HCT116 (cell line): Measurements from ENCODE around the gene MS4A4A. TPM values are rescaled to one million over a fixed set of nuclear protein-coding genes. Genes with fewer than 3 reads are reported as not detected.
A peak's percentile ranks its signal among the peaks of the same experiment; 100 is the strongest.

Source experiments
- ATAC-seq: fragments of 200-7000 bp; cut with Tn5 transposase; 2 replicates; pipeline ENCODE4 v1.9.1; 2020; ENCODE audit warnings: mild to moderate bottlenecking, moderate library complexity
- BruUV-seq: library from RNA; stranded (reverse); fragments of 400-500 nt; replicated peaks from 2 replicates; lab custom pipeline; 2021; lab: Mats Ljungman, UMichigan
- CTCF ChIA-PET: fragments of 300-600 bp; sonication (Branson Sonifier 250); formaldehyde crosslinking; loops from one replicate; lab custom pipeline; 2021; ENCODE audit warnings: antibody characterized with exemption; lab: Charles Lee
- POLR2A ChIA-PET: fragments of 300-600, 350-600 bp; sonication (Branson Sonifier 250); formaldehyde crosslinking; loops from one replicate; lab custom pipeline; 2021; ENCODE audit warnings: antibody characterized with exemption; lab: Charles Lee
- RAD21 ChIA-PET, 2 experiments: fragments of 300-600 bp; sonication (Branson Sonifier 250); formaldehyde crosslinking; loops; one replicate each; lab custom pipeline; 2023; ENCODE audit warnings: low total read pairs in 2 of 2; ENCODE audit not compliant: uncharacterized antibody in 2 of 2, unreplicated experiment in 2 of 2, low non-redundant PET in 1 of 2; lab: Charles Lee
- DNase-seq: peaks from one replicate; pipeline ENCODE4 v3.0.0-alpha.2; 2010; ENCODE audit warnings: low read depth, low spot score
- H2AFZ ChIP-seq: fragments of 200-600 bp; shearing (Covaris generic), sonication (generic); 2 replicates; pipeline ENCODE4 v1.6.1; 2017; ENCODE audit warnings: low read depth, mixed run types, mixed read lengths, antibody characterized with exemption, low read length; ENCODE audit not compliant: poor library complexity, severe bottlenecking
- H3K27ac ChIP-seq: 2 replicates; pipeline ENCODE4 v1.5.1; 2012; ENCODE audit warnings: low read depth, low read length
- H3K27me3 ChIP-seq: fragments of 200-600 bp; sonication (generic); 2 replicates; pipeline ENCODE4 v1.6.1; 2016; ENCODE audit warnings: mixed run types, low read length, mixed read lengths; ENCODE audit not compliant: insufficient read depth
- H3K36me3 ChIP-seq, 2 experiments: fragments of 200-500 bp in 1 of 2; fragments of 200-600 bp in 1 of 2; sonication (Bioruptor generic) in 1 of 2; sonication (generic) in 1 of 2; 2 replicates each; pipeline versions ENCODE4 v1.5.1 to v1.6.1; 2014 to 2016; ENCODE audit warnings: low read length in 2 of 2, inconsistent platforms in 1 of 2, mixed read lengths in 1 of 2, mixed run types in 1 of 2; ENCODE audit not compliant: insufficient read depth in 2 of 2, control insufficient read depth in 1 of 2
- H3K4me1 ChIP-seq, 2 experiments: fragments of 200-600 bp in 1 of 2; sonication (generic) in 1 of 2; 2 replicates each; pipeline versions ENCODE4 v1.5.1 to v1.6.1; 2012 to 2017; ENCODE audit warnings: low read length in 2 of 2, inconsistent platforms in 1 of 2, mild to moderate bottlenecking in 1 of 2, mixed read lengths in 1 of 2, mixed run types in 1 of 2, moderate library complexity in 1 of 2; ENCODE audit not compliant: insufficient read depth in 2 of 2, control insufficient read depth in 1 of 2
- H3K4me2 ChIP-seq: fragments of 200-600 bp; sonication (generic); 2 replicates; pipeline ENCODE4 v1.6.1; 2017; ENCODE audit warnings: mixed run types, low read length, mixed read lengths
- H3K4me3 ChIP-seq, 2 experiments: fragments of 200-600 bp in 1 of 2; sonication (generic) in 1 of 2; replicated peaks in 1 of 2; 2 replicates each; pipeline ENCODE4 v1.5.1; 2011 to 2016; ENCODE audit warnings: low read length in 2 of 2, control low read depth in 1 of 2, low read depth in 1 of 2, mild to moderate bottlenecking in 1 of 2, mixed read lengths in 1 of 2, mixed run types in 1 of 2
- H3K79me2 ChIP-seq: fragments of 200-600 bp; sonication (generic); 2 replicates; pipeline ENCODE4 v1.6.1; 2017; ENCODE audit warnings: mild to moderate bottlenecking, mixed run types, low read length, moderate library complexity, mixed read lengths; ENCODE audit not compliant: insufficient read depth
- H3K9ac ChIP-seq: fragments of 200-600 bp; sonication (generic); 2 replicates; pipeline ENCODE4 v1.6.1; 2016; ENCODE audit warnings: low read length, mixed read lengths
- H3K9me2 ChIP-seq: fragments of 200-600 bp; sonication (generic), shearing (Covaris generic); 2 replicates; pipeline ENCODE4 v1.6.1; 2017; ENCODE audit warnings: mixed run types, mild to moderate bottlenecking, moderate library complexity; ENCODE audit not compliant: insufficient read depth
- H3K9me3 ChIP-seq, 2 experiments: fragments of 200-500 bp in 1 of 2; fragments of 200-600 bp in 1 of 2; sonication (Bioruptor generic) in 1 of 2; sonication (generic) in 1 of 2; 2 replicates each; pipeline ENCODE4 v1.6.1; 2014 to 2017; ENCODE audit warnings: low read length in 2 of 2, mixed read lengths in 2 of 2, inconsistent platforms in 1 of 2, low read depth in 1 of 2, mild to moderate bottlenecking in 1 of 2, mixed run types in 1 of 2, moderate library complexity in 1 of 2; ENCODE audit not compliant: control insufficient read depth in 1 of 2, insufficient read depth in 1 of 2
- H4K20me1 ChIP-seq: fragments of 200-600 bp; sonication (generic), shearing (Covaris generic); 2 replicates; pipeline ENCODE4 v1.6.1; 2017; ENCODE audit warnings: mixed run types, mild to moderate bottlenecking, moderate library complexity; ENCODE audit not compliant: insufficient read depth
- CEBPB ChIP-seq: IDR thresholded peaks from 2 replicates; pipeline ENCODE4 v1.6.1; 2012; ENCODE audit warnings: low read depth
- CTCF ChIP-seq, 3 experiments: fragments of 200-600 bp in 1 of 3; sonication (generic) in 1 of 3; IDR thresholded peaks in 2 of 3; conservative IDR thresholded peaks in 1 of 3; 2 replicates each; pipeline ENCODE4 v1.5.1; 2012 to 2017; ENCODE audit warnings: low read depth in 2 of 3, low read length in 2 of 3, antibody characterized with exemption in 1 of 3, borderline replicate concordance in 1 of 3, control low read depth in 1 of 3, mild to moderate bottlenecking in 1 of 3, mixed read lengths in 1 of 3, mixed run types in 1 of 3, moderate library complexity in 1 of 3; ENCODE audit not compliant: insufficient read depth in 1 of 3
- EZH2 ChIP-seq: fragments of 200-600 bp; sonication (generic); IDR thresholded peaks from 2 replicates; pipeline ENCODE4 v1.6.1; 2017; ENCODE audit warnings: antibody characterized with exemption, mixed run types
- FOSL1 ChIP-seq: IDR thresholded peaks from 2 replicates; pipeline ENCODE4 v1.6.1; 2012; ENCODE audit warnings: low read depth
- MAX ChIP-seq: IDR thresholded peaks from 2 replicates; pipeline ENCODE4 v1.6.1; 2012
- POLR2A ChIP-seq: IDR thresholded peaks from 2 replicates; pipeline ENCODE4 v1.7.0; 2011; ENCODE audit warnings: borderline replicate concordance; ENCODE audit not compliant: insufficient read depth, insufficient read length; ENCODE audit errors: extremely low read depth
- RAD21 ChIP-seq: IDR thresholded peaks from 2 replicates; pipeline ENCODE4 v1.6.1; 2012; ENCODE audit warnings: low read depth, mild to moderate bottlenecking
- REST ChIP-seq: IDR thresholded peaks from 2 replicates; pipeline ENCODE4 v1.6.1; 2012; ENCODE audit warnings: low read depth
- SRF ChIP-seq: IDR thresholded peaks from 2 replicates; pipeline ENCODE4 v1.6.1; 2012; ENCODE audit warnings: low read depth
- YY1 ChIP-seq: IDR thresholded peaks from 2 replicates; pipeline ENCODE4 v1.6.1; 2011; ENCODE audit warnings: low read length, low read depth, moderate library complexity, mild to moderate bottlenecking; ENCODE audit not compliant: insufficient replicate concordance; ENCODE audit errors: extremely low read depth
- ZNF274 ChIP-seq: fragments of 200-500 bp; sonication (Bioruptor generic); IDR thresholded peaks from 2 replicates; pipeline ENCODE4 v1.6.1; 2014; ENCODE audit warnings: mild to moderate bottlenecking, low read depth, low read length, inconsistent platforms
- intact Hi-C: fragments of 100-400 bp; cut with micrococcal nuclease; formaldehyde crosslinking; loops from 2 replicates; pipeline ENCODE4 v1.10.0; 2022
- total RNA-seq: library from RNA; stranded (reverse); gene quantifications from one replicate; pipeline ENCODE4 v1.2.1, GENCODE V29; 2021; ENCODE audit not compliant: unreplicated experiment
- TF ChIP-seq, protein P1 (sequence below): IDR thresholded peaks from 2 replicates; pipeline ENCODE4 v1.6.1; 2011; ENCODE audit warnings: mild to moderate bottlenecking, low read length, moderate library complexity; ENCODE audit not compliant: insufficient replicate concordance; ENCODE audit errors: extremely low read depth

Gene MS4A4A
- total RNA-seq, 1 experiment from 2014 or later: 0.22 TPM

DNA sequence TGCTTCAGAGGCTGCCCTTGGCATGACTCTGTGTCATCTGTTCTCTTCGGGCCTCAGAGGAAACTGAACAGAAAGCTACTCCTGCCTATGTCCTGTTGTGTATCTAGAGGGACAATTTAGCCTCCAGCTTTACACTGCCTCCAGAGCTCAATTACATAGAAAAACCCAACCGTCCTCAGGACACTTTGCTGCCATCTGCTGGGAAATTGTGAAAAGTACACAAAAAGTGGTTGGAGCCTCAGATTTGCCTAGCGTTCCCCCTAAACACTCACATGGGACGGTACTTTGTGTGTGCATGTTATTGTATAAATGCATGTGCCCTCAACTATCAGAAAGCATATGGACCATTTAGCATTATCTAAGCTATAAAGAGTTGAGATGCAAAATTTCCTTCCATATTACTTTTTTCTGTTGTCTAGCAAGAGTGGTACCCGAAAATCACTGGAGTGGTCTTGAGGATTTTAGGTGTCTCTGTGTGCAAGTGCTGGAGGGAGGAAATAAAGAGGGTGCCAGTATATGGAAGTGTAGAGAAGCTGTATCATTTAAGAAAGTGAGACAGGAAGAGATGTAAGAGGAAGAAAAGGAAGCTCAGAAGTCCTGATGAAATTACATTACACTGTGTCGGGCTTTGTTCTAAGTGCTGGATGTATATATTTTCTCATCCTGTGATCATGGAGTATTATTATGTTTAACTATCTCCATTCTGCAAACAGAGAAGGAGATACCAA lies 28.8 kb upstream of the MS4A4A start:
- no peaks in the 10 kb centered on the region; a peak in 1 of 4 replicates for H3K9me3 ChIP-seq
- no TSS peak for BruUV-seq
- DNase-seq: peak; percentile 24
- no peaks in the 10 kb centered on the region for H3K36me3 ChIP-seq
- ATAC-seq: peak; percentile 87
- H2AFZ ChIP-seq: no peak overlapping the region
- no peaks in the 10 kb centered on the region for H3K27me3 ChIP-seq
- POLR2A ChIA-PET: no interaction called here
- no peaks in the 10 kb centered on the region for H3K9me2 ChIP-seq
- no peaks in the 10 kb centered on the region for H4K20me1 ChIP-seq
- no peak overlapping the region for H3K4me2 ChIP-seq
- no peaks in the 10 kb centered on the region for H3K79me2 ChIP-seq
- CTCF ChIA-PET: interaction anchor here (0.6 to 2.5 kb wide), 11 partner anchors 13 to 429 kb away, joined by 3 to 13 read pairs (median 4); no protein-coding TSS in a partner anchor
- RAD21 ChIA-PET: interaction anchor here in 1 of 2 experiments (1.0 to 1.1 kb wide), 2 partner anchors 82 to 429 kb away, joined by 3 to 5 read pairs; no protein-coding TSS in a partner anchor
- intact Hi-C loops: loop anchor here (2.0 to 5.0 kb wide), 2 partner anchors 134 to 429 kb away; no protein-coding TSS in a partner anchor
- no peak overlapping the region for H3K9ac ChIP-seq
- TF ChIP-seq, protein P1, sequence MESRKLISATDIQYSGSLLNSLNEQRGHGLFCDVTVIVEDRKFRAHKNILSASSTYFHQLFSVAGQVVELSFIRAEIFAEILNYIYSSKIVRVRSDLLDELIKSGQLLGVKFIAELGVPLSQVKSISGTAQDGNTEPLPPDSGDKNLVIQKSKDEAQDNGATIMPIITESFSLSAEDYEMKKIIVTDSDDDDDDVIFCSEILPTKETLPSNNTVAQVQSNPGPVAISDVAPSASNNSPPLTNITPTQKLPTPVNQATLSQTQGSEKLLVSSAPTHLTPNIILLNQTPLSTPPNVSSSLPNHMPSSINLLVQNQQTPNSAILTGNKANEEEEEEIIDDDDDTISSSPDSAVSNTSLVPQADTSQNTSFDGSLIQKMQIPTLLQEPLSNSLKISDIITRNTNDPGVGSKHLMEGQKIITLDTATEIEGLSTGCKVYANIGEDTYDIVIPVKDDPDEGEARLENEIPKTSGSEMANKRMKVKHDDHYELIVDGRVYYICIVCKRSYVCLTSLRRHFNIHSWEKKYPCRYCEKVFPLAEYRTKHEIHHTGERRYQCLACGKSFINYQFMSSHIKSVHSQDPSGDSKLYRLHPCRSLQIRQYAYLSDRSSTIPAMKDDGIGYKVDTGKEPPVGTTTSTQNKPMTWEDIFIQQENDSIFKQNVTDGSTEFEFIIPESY: no peak
- no peak for TF ChIP-seq SRF
- TF ChIP-seq MAX: no peak
- no peak for TF ChIP-seq YY1
- TF ChIP-seq FOSL1: no peak
- peak; percentile 64 for TF ChIP-seq RAD21
- TF ChIP-seq POLR2A: no peak
- no peak for TF ChIP-seq ZNF274
- no peak for TF ChIP-seq EZH2
- peak; percentile 39 to 60 (median 45); a peak in 5 of 6 replicates for TF ChIP-seq CTCF (IDR thresholded peaks at IDR 0.05 in 2 of 3, conservative IDR thresholded peaks at IDR 0.05 in 1 of 3; ENCODE audit: borderline replicate concordance in 1 of 3, insufficient read depth in 1 of 3, low read depth in 2 of 3, low read length in 2 of 3)
- TF ChIP-seq REST: no peak
- TF ChIP-seq CEBPB: no peak
- no peak overlapping the region for H3K4me3 ChIP-seq
- no peaks in the 10 kb centered on the region for H3K4me1 ChIP-seq
- no peak overlapping the region for H3K27ac ChIP-seq
